H1 (cell line): ENCODE data around the gene HOXD4. TPM values are rescaled to one million over a fixed set of nuclear protein-coding genes. Genes with fewer than 3 reads are reported as not detected.

Experiments used
- CTCF ChIA-PET: fragments of 300-600 bp; sonication (Branson Sonifier 250); formaldehyde crosslinking; loops from one replicate; lab custom pipeline; 2021; ENCODE audit not compliant: partially characterized antibody; lab: Charles Lee
- POLR2A ChIA-PET: fragments of 300-600 bp; sonication (Branson Sonifier 250); formaldehyde crosslinking; loops from one replicate; lab custom pipeline; 2021; ENCODE audit warnings: inconsistent platforms; ENCODE audit not compliant: partially characterized antibody; lab: Charles Lee
- DNase-seq, 2 experiments: peaks; one replicate each; pipeline versions ENCODE4 v3.0.0 to v3.0.0-alpha.2; 2010 to 2022; ENCODE audit warnings: low spot score in 2 of 2, low read depth in 1 of 2, mixed read lengths in 1 of 2
- FAIRE-seq: peaks from 2 replicates; lab custom pipeline; 2011; peaks lifted over from hg19 to GRCh38; lab: Jason Lieb, UNC
- H2AFZ ChIP-seq: 2 replicates; pipeline ENCODE4 v1.8.1; 2012; ENCODE audit warnings: low read length, inconsistent platforms
- H2AK5ac ChIP-seq: 2 replicates; pipeline ENCODE4 v1.6.1; 2013; ENCODE audit warnings: low read depth, low read length
- H2BK120ac ChIP-seq: replicated peaks from 2 replicates; pipeline ENCODE3; 2013; ENCODE audit warnings: low read depth, low read length, inconsistent platforms
- H2BK12ac ChIP-seq: 2 replicates; pipeline ENCODE4 v1.6.1; 2013; ENCODE audit warnings: low read depth, low read length
- H2BK15ac ChIP-seq: 2 replicates; pipeline ENCODE4 v1.6.1; 2013; ENCODE audit warnings: low read length
- H2BK20ac ChIP-seq: 2 replicates; pipeline ENCODE4 v1.6.1; 2013; ENCODE audit warnings: low read length
- H2BK5ac ChIP-seq: 2 replicates; pipeline ENCODE4 v1.6.1; 2013; ENCODE audit warnings: low read depth, low read length
- H3K14ac ChIP-seq: 2 replicates; pipeline ENCODE4 v1.6.1; 2013; ENCODE audit warnings: inconsistent platforms; ENCODE audit not compliant: insufficient read length
- H3K18ac ChIP-seq: 2 replicates; pipeline ENCODE4 v1.6.1; 2013; ENCODE audit warnings: low read length; ENCODE audit errors: extremely low read depth
- H3K23ac ChIP-seq: 2 replicates; pipeline ENCODE4 v1.6.1; 2013; ENCODE audit warnings: inconsistent platforms; ENCODE audit not compliant: insufficient read length
- H3K23me2 ChIP-seq: 2 replicates; pipeline ENCODE4 v1.6.1; 2013; ENCODE audit warnings: low read depth, low read length
- H3K27ac ChIP-seq: 2 replicates; pipeline ENCODE4 v1.6.1; 2011; ENCODE audit warnings: low read depth, low read length, inconsistent platforms
- H3K27me3 ChIP-seq, 4 experiments: replicated peaks in 1 of 4; 1 replicate in 1 of 4; 2 replicates in 3 of 4; pipeline versions ENCODE4 v1.6.1 to v1.8.1; 2011 to 2013; ENCODE audit warnings: low read length in 3 of 4, mild to moderate bottlenecking in 3 of 4, inconsistent platforms in 2 of 4, mixed read lengths in 2 of 4, moderate library complexity in 1 of 4; ENCODE audit not compliant: control insufficient read depth in 3 of 4, insufficient read depth in 3 of 4; ENCODE audit errors: extremely low read depth in 1 of 4
- H3K36me3 ChIP-seq, 4 experiments: 2 replicates each; pipeline versions ENCODE4 v1.6.1 to v1.8.1; 2011 to 2013; ENCODE audit warnings: mild to moderate bottlenecking in 4 of 4, low read length in 3 of 4, moderate library complexity in 2 of 4, control low read depth in 1 of 4, inconsistent platforms in 1 of 4; ENCODE audit not compliant: insufficient read depth in 4 of 4, control insufficient read depth in 2 of 4
- H3K4ac ChIP-seq: replicated peaks from 2 replicates; pipeline ENCODE3; 2013; ENCODE audit warnings: low read length, low read depth, mixed read lengths, inconsistent platforms; ENCODE audit not compliant: insufficient read length
- H3K4me1 ChIP-seq, 4 experiments: replicated peaks in 1 of 4; 1 replicate in 1 of 4; 2 replicates in 3 of 4; pipeline versions ENCODE4 v1.6.1 to v1.8.1; 2011 to 2013; ENCODE audit warnings: low read length in 3 of 4, inconsistent platforms in 2 of 4, mixed read lengths in 1 of 4; ENCODE audit not compliant: insufficient read depth in 4 of 4, control insufficient read depth in 3 of 4
- H3K4me2 ChIP-seq, 2 experiments: 2 replicates each; pipeline versions ENCODE4 v1.6.1 to v1.8.1; 2011 to 2013; ENCODE audit warnings: low read depth in 2 of 2, low read length in 2 of 2, control low read depth in 1 of 2, inconsistent platforms in 1 of 2, mild to moderate bottlenecking in 1 of 2; ENCODE audit not compliant: insufficient read depth in 1 of 2
- H3K4me3 ChIP-seq, 4 experiments: fragments of 200-600, 300-600 bp in 1 of 4; sonication (generic), shearing (Covaris generic), sonication (Bioruptor Twin) in 1 of 4; 2 replicates each; pipeline versions ENCODE4 v1.5.1 to v1.8.1; 2011 to 2016; ENCODE audit warnings: low read length in 4 of 4, low read depth in 3 of 4, control low read depth in 2 of 4, inconsistent platforms in 2 of 4, mild to moderate bottlenecking in 2 of 4, mixed read lengths in 1 of 4, moderate library complexity in 1 of 4; ENCODE audit not compliant: insufficient read depth in 2 of 4; ENCODE audit errors: extremely low read depth in 1 of 4
- H3K56ac ChIP-seq: replicated peaks from 2 replicates; pipeline ENCODE3; 2013; ENCODE audit warnings: low read depth, mild to moderate bottlenecking, mixed read lengths, low read length, inconsistent platforms; ENCODE audit not compliant: insufficient read length
- H3K79me1 ChIP-seq: 2 replicates; pipeline ENCODE4 v1.6.1; 2013; ENCODE audit warnings: low read depth, low read length, control low read depth
- H3K79me2 ChIP-seq, 2 experiments: 2 replicates each; pipeline versions ENCODE4 v1.6.1 to v1.8.1; 2012 to 2013; ENCODE audit warnings: low read length in 2 of 2, mild to moderate bottlenecking in 2 of 2, inconsistent platforms in 1 of 2; ENCODE audit not compliant: insufficient read depth in 2 of 2, control insufficient read depth in 1 of 2
- H3K9ac ChIP-seq, 4 experiments: replicated peaks in 1 of 4; 1 replicate in 1 of 4; 2 replicates in 3 of 4; pipeline versions ENCODE4 v1.6.1 to v1.8.1; 2011 to 2013; ENCODE audit warnings: low read depth in 3 of 4, low read length in 3 of 4, control low read depth in 2 of 4, mild to moderate bottlenecking in 2 of 4, moderate library complexity in 2 of 4, inconsistent platforms in 1 of 4; ENCODE audit errors: extremely low read depth in 1 of 4
- H3K9me3 ChIP-seq, 2 experiments: 2 replicates each; pipeline versions ENCODE4 v1.6.1 to v1.8.1; 2012 to 2013; ENCODE audit warnings: mild to moderate bottlenecking in 2 of 2, moderate library complexity in 2 of 2, control low read depth in 1 of 2, inconsistent platforms in 1 of 2, low read depth in 1 of 2, low read length in 1 of 2, mixed read lengths in 1 of 2; ENCODE audit not compliant: insufficient read depth in 2 of 2
- H4K20me1 ChIP-seq, 2 experiments: replicated peaks in 1 of 2; 2 replicates each; pipeline versions ENCODE3 to v1.8.1; 2011 to 2013; ENCODE audit warnings: inconsistent platforms in 2 of 2, low read length in 2 of 2, mild to moderate bottlenecking in 1 of 2; ENCODE audit not compliant: insufficient read depth in 2 of 2, control insufficient read depth in 1 of 2
- H4K5ac ChIP-seq: 2 replicates; pipeline ENCODE4 v1.6.1; 2013; ENCODE audit warnings: low read length, low read depth, mixed read lengths, inconsistent platforms; ENCODE audit not compliant: insufficient read length
- H4K8ac ChIP-seq: 2 replicates; pipeline ENCODE4 v1.8.0; 2013; ENCODE audit warnings: mild to moderate bottlenecking, moderate library complexity, low read length, inconsistent platforms; ENCODE audit not compliant: insufficient read depth; ENCODE audit errors: extremely low read depth
- H4K91ac ChIP-seq: replicated peaks from 2 replicates; pipeline ENCODE3; 2013; ENCODE audit warnings: low read length, mixed read lengths, inconsistent platforms; ENCODE audit not compliant: insufficient read length
- ATF3 ChIP-seq: IDR thresholded peaks from 2 replicates; pipeline ENCODE4 v1.6.1; 2011; ENCODE audit warnings: low read depth, mild to moderate bottlenecking, low read length; ENCODE audit not compliant: insufficient read depth
- EZH2 ChIP-seq: fragments of 200-600 bp; sonication (generic); IDR thresholded peaks from 2 replicates; pipeline ENCODE4 v1.7.1; 2012; ENCODE audit warnings: low read depth, mild to moderate bottlenecking, moderate library complexity, low read length, inconsistent platforms; ENCODE audit not compliant: severe bottlenecking
- RNF2 ChIP-seq: fragments of 200-900, 300-1000 bp; sonication (generic); IDR thresholded peaks from 2 replicates; pipeline ENCODE4 v1.7.1; 2016; ENCODE audit warnings: borderline replicate concordance, low read depth, mild to moderate bottlenecking, antibody characterized with exemption, low read length; ENCODE audit not compliant: poor library complexity, severe bottlenecking; ENCODE audit errors: missing control alignments
- SUZ12 ChIP-seq: fragments of 200-600 bp; sonication (generic); IDR thresholded peaks from 2 replicates; pipeline ENCODE4 v1.6.1; 2012; ENCODE audit warnings: mild to moderate bottlenecking, inconsistent platforms, low read length, moderate library complexity, mixed read lengths
- TBP ChIP-seq: IDR thresholded peaks from 2 replicates; pipeline ENCODE4 v1.6.1; 2011; ENCODE audit warnings: low read depth, low read length, improper control_type of control experiment
- WGBS, 2 experiments: shearing (Covaris generic) in 1 of 2; methylation state at CpG; one replicate each; pipeline versions ENCODE4 v1.1.6 to v1.1.7; 2013 to 2015; ENCODE audit warnings: low lambda C conversion rate in 2 of 2, mixed read lengths in 2 of 2, inconsistent platforms in 1 of 2, low coverage in 1 of 2, missing lambda C conversion rate in 1 of 2; ENCODE audit not compliant: insufficient replicate concordance in 2 of 2, insufficient coverage in 1 of 2, insufficient read length in 1 of 2; ENCODE audit errors: extremely low coverage in 1 of 2, missing lambda C conversion rate in 1 of 2; 5-methylcytosine and 5-hydroxymethylcytosine counted together
- polyA plus RNA-seq, 7 experiments: library from polyadenylated mRNA; depleted of rRNA in 3 of 7; stranded (reverse) in 5 of 7; unstranded in 2 of 7; fragments of >200 nt in 5 of 7; fragments of 200-250 nt in 2 of 7; gene quantifications; 1 replicate in 5 of 7; 2 replicates in 1 of 7; 4 replicates in 1 of 7; pipeline versions ENCODE4 v1.2.1 to v1.2.3, GENCODE V29; 2011 to 2013; ENCODE audit warnings: missing spikeins in 2 of 7, mixed read lengths in 2 of 7
- total RNA-seq: library from RNA; stranded (reverse); fragmentation: NEBNext Ultra II Directional; extraction: Animal tissue kit (Norgen Biotek cat#: 25700); gene quantifications from 2 replicates; pipeline ENCODE4 v1.2.1, GENCODE V29; 2021

HOXD4 gene
- total and polyA plus RNA-seq, 2 of the 8 experiments (the other 6 are each of a cell fraction or from before 2014, with no cell fraction given), result not detected

- FAIRE-seq (no peak), DNase-seq (no peak)
- no peak overlapping the region for H4K5ac ChIP-seq
- H2AK5ac ChIP-seq, result no peak overlapping the region
- no peak overlapping the region for H3K4ac ChIP-seq
- no peak overlapping the region for H3K27ac ChIP-seq
- H3K36me3 ChIP-seq, result peaks cover 0 to 13% (median 0%) of the 10 kb centered on the region in 4 experiments; a peak in 1 of 8 replicates
- no peak overlapping the region for H2AFZ ChIP-seq
- no peak overlapping the region for H3K9ac ChIP-seq
- H3K23ac ChIP-seq, result no peak overlapping the region
- H2BK120ac ChIP-seq, result no peak overlapping the region
- no peaks in the 10 kb centered on the region; the same call in 1 of the 2 replicates for H3K23me2 ChIP-seq
- H2BK5ac ChIP-seq, result no peak overlapping the region
- no peak overlapping the region for H2BK20ac ChIP-seq
- no peaks in the 10 kb centered on the region for H3K79me2 ChIP-seq
- no peak overlapping the region for H3K18ac ChIP-seq
- no peak overlapping the region; a peak in 1 of 4 replicates for H3K4me2 ChIP-seq
- no peak overlapping the region for H3K14ac ChIP-seq
- ChIA-PET CTCF (interaction anchor here (1.2 to 5.1 kb wide), 7 partner anchors 12 to 536 kb away, joined by 3 to 19 read pairs (median 3); no protein-coding TSS in a partner anchor), POLR2A (interaction anchor here (1.6 kb wide), 1 partner anchor 49 kb away, joined by 4 read pairs; no protein-coding TSS in a partner anchor)
- H3K56ac ChIP-seq, result no peak overlapping the region
- no peak overlapping the region for H4K8ac ChIP-seq
- no peak overlapping the region for H3K4me3 ChIP-seq
- peak; percentile 37 for TF ChIP-seq EZH2
- TF ChIP-seq ATF3, result no peak
- TF ChIP-seq RNF2, result peak; percentile 37
- peak; percentile 58 for TF ChIP-seq SUZ12
- no peak for TF ChIP-seq TBP
- peaks cover 0 to 16% of the 10 kb centered on the region in 2 experiments; a peak in 2 of 4 replicates for H3K9me3 ChIP-seq
- H3K27me3 ChIP-seq, result peaks cover 92 to 100% (median 99%) of the 10 kb centered on the region in 4 experiments
- no peak overlapping the region for H4K91ac ChIP-seq
- H2BK12ac ChIP-seq, result no peak overlapping the region
- peaks cover 16 to 27% of the 10 kb centered on the region in 2 experiments for H4K20me1 ChIP-seq
- peaks cover 0 to 3% (median under 1%) of the 10 kb centered on the region in 4 experiments; a peak in 4 of 7 replicates for H3K4me1 ChIP-seq
- WGBS, 2 experiments, result 30% methylated on average over 16 of the region's 16 CpGs; no CpG with 5 or more reads in 1 of the 2 experiments
- H2BK15ac ChIP-seq, result no peak overlapping the region
- H3K79me1 ChIP-seq, result no peaks in the 10 kb centered on the region
Observed at GRCh38 chr2:176114930-176115625, 36.3 kb upstream of the HOXD4 start.
